ENCODE measurements around the gene CLASP1.

GRCh38 chr2:121345101-121345500 is 304.2 kb downstream of the CLASP1 start:
- TF ChIP-seq POLR2A (IDR thresholded peaks at IDR 0.05; ENCODE audit: low read depth, low read length) (no peak), POLR2AphosphoS5 (IDR thresholded peaks at IDR 0.05; ENCODE audit: low read depth, low read length) (no peak), TAF1 (IDR thresholded peaks at IDR 0.05; ENCODE audit: low read depth, low read length) (no peak), SPI1 (IDR thresholded peaks at IDR 0.05; ENCODE audit: low read depth, low read length) (no peak), POU2F2 (IDR thresholded peaks at IDR 0.05; ENCODE audit: low read depth, low read length) (no peak), PAX5 (IDR thresholded peaks at IDR 0.05; ENCODE audit: insufficient read depth, low read length, severe bottlenecking) (no peak)

Data from GM12891 (cell line).